Upper lobe of right lung (tissue), 1 donor: ENCODE results near the gene TWIST2. TPM values are rescaled to one million over a fixed set of nuclear protein-coding genes. Genes with fewer than 3 reads are reported as not detected.

ENCODE experiments used
- ATAC-seq: fragments of 200-7000 bp; cut with Tn5 transposase; one replicate; pipeline ENCODE4 v1.9.1; 2020; ENCODE audit warnings: mild to moderate bottlenecking, moderate library complexity
- DNase-seq: peaks from one replicate; pipeline ENCODE4 v3.0.0-alpha.2; 2020
- H3K27ac ChIP-seq: fragments of 200-600 bp; one replicate; pipeline ENCODE4 v1.8.0; 2022
- H3K27me3 ChIP-seq: fragments of 200-600 bp; one replicate; pipeline ENCODE4 v1.8.0; 2022; ENCODE audit warnings: mild to moderate bottlenecking
- H3K36me3 ChIP-seq: fragments of 200-600 bp; one replicate; pipeline ENCODE4 v1.8.0; 2022
- H3K4me1 ChIP-seq: fragments of 200-600 bp; one replicate; pipeline ENCODE4 v1.8.0; 2022
- H3K4me3 ChIP-seq: fragments of 200-600 bp; one replicate; pipeline ENCODE4 v1.8.0; 2022; ENCODE audit warnings: mild to moderate bottlenecking
- H3K9me3 ChIP-seq: fragments of 200-600 bp; one replicate; pipeline ENCODE4 v1.8.0; 2022
- intact Hi-C: fragments of 100-400 bp; cut with DNase I; formaldehyde crosslinking; loops from one replicate; pipeline ENCODE4 v1.11.0; 2022
- total RNA-seq: library from RNA; stranded (reverse); fragmentation: NEBNext Ultra II Directional; extraction: Animal tissue kit (Norgen Biotek cat#: 25700); gene quantifications from one replicate; pipeline ENCODE4 v1.2.1, GENCODE V29; 2021
- TF ChIP-seq, protein P1 (sequence below): fragments of 200-600 bp; IDR thresholded peaks from one replicate; pipeline ENCODE4 v1.8.0; 2022; ENCODE audit warnings: antibody characterized with exemption
- donor health status: DM: no; HTN: yes; CAD: no; lungs with severe emphysema.

The TWIST2 gene
- total RNA-seq, 1 donor from 2014 or later, result 12.2 TPM

DNA sequence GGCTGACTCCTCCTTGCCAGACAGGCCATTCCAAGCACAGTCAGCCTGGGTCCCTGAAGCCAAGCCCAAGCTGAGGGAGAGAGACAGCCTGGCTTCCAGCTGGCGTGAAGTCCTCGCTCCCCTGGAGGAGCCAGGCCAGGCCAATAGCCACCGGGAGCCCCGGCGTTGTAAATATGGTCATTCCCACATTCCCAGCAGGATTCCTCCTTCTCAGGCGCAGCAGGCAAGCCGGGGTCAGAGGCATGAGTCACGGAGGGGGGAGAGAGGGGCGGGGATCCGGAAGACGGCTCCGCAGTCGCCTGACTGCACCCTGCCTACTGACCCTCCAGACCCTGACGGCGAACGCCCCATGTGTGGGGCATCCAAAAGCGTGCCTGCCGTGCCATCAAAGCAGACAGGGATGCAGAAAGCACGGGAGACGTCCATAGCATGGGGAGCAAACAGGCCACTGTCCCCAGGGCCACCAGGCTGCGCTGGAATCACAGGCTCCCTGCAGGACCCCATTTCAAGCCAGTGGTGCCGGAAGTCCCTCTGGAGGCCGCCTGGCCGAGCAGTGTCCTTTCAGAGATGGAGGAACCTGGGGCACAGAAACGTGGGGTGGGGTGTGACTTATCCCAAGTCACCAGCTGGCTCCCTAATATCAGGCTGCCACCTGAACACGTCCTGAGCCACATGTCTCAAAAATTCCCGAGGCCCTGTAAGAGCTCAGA is 48.2 kb downstream of the TWIST2 start:
- ATAC-seq (peak; percentile 3), DNase-seq (no peak)
- H3K4me1 ChIP-seq, result no peaks in the 10 kb centered on the region
- no peaks in the 10 kb centered on the region for H3K36me3 ChIP-seq
- no peak overlapping the region for H3K4me3 ChIP-seq
- H3K27me3 ChIP-seq, result no peaks in the 10 kb centered on the region
- no peaks in the 10 kb centered on the region for H3K9me3 ChIP-seq
- H3K27ac ChIP-seq, result no peak overlapping the region
- intact Hi-C loops, result no loop called here
- TF ChIP-seq, protein P1, sequence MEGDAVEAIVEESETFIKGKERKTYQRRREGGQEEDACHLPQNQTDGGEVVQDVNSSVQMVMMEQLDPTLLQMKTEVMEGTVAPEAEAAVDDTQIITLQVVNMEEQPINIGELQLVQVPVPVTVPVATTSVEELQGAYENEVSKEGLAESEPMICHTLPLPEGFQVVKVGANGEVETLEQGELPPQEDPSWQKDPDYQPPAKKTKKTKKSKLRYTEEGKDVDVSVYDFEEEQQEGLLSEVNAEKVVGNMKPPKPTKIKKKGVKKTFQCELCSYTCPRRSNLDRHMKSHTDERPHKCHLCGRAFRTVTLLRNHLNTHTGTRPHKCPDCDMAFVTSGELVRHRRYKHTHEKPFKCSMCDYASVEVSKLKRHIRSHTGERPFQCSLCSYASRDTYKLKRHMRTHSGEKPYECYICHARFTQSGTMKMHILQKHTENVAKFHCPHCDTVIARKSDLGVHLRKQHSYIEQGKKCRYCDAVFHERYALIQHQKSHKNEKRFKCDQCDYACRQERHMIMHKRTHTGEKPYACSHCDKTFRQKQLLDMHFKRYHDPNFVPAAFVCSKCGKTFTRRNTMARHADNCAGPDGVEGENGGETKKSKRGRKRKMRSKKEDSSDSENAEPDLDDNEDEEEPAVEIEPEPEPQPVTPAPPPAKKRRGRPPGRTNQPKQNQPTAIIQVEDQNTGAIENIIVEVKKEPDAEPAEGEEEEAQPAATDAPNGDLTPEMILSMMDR, result no peak

DNA sequence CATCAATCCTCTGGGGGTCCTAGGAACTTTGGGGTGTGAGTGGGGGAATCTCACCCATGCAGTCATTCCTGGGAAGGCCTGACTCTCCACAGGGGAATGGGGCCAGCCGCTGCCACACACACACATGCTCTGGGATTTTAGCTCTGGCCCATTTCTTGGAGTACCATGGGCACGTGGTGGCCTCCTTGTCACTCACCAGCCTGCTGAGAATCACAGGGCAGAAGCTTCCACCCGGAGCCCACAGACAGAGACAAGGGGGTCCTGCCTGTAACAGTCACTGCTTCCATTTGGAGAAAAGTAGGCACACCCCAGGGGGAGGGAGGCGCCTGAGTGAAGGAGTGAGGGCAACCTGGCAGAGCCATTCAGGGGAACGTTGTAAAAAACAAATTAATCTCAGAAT is 48.8 kb downstream of the TWIST2 start:
- Histone ChIP-seq H3K27me3 (no peaks in the 10 kb centered on the region), H3K36me3 (no peaks in the 10 kb centered on the region), H3K9me3 (no peaks in the 10 kb centered on the region), H3K27ac (no peak overlapping the region), H3K4me1 (no peaks in the 10 kb centered on the region), H3K4me3 (no peak overlapping the region)
- DNase-seq (no peak), ATAC-seq (no peak)
- intact Hi-C loops, result no loop called here
- TF ChIP-seq, protein P1, result no peak

DNA sequence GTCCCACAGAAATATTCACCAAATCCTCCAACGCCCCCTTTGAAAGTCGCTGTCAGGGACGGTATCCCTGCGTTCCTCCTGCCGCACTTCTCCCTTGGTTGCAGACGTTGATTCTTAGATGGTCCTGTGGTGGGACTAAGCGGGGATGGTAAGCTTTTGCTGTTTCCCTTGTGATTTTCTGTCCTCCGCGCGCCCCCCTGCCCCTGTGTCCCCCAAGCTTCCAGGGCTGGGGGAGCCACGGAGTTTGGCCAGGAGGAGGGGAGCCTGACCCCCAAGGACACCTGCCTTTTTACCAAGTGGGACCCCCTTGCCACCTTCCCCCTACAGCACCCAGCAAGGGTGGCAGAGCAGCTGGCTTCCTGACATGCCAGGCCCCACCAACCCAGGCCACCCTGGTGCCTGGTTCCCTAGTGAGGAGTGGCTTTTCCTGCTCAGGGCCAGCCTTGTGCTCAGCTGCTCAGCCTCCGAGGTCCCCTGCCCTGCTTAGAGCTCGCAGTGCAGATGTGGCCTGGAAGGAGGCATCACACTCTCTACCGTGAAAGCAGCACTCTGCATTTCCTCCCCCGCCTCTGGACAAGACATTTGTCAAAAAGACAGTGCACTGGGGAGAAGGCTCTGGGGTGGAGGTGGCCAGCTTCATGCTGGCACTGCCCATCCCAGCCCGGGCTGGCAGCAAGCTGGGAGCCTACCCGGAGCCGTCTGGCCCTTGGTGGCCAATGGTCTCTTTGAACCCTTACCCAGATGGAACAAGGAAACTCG is 49.4 kb downstream of the TWIST2 start:
- DNase-seq (no peak), ATAC-seq (no peak)
- no peaks in the 10 kb centered on the region for H3K27me3 ChIP-seq
- intact Hi-C loops, result no loop called here
- TF ChIP-seq, protein P1, result no peak
- no peak overlapping the region for H3K4me3 ChIP-seq
- no peaks in the 10 kb centered on the region for H3K4me1 ChIP-seq
- no peaks in the 10 kb centered on the region for H3K9me3 ChIP-seq
- no peaks in the 10 kb centered on the region for H3K36me3 ChIP-seq
- H3K27ac ChIP-seq, result peak overlapping the region; percentile 17

DNA sequence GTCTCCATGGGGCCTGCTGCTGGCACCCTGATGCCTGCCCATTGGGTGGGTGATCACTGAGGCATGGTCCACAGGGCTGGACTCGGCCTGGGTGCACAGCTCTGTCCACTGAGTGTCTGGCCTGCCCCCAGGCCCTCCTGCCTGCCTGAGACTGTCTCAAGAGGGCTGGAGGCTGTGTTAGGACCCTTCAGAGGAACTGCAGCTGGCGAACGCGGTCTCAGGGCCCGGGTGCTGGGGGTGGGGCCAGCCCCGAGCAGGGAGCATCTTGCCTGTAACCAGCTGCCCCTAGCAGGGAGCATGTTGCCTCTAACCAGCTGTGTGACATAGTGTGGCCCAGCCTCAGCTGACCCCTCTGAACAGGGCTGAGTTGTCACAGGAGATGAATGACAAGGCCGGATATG is 50.0 kb downstream of the TWIST2 start:
- Histone ChIP-seq H3K9me3 (no peaks in the 10 kb centered on the region), H3K27me3 (no peaks in the 10 kb centered on the region), H3K4me3 (no peak overlapping the region), H3K27ac (peak overlapping the region; percentile 17), H3K36me3 (no peaks in the 10 kb centered on the region), H3K4me1 (no peaks in the 10 kb centered on the region)
- DNase-seq (no peak), ATAC-seq (peak; percentile 39)
- TF ChIP-seq, protein P1, result no peak
- intact Hi-C loops, result no loop called here

DNA sequence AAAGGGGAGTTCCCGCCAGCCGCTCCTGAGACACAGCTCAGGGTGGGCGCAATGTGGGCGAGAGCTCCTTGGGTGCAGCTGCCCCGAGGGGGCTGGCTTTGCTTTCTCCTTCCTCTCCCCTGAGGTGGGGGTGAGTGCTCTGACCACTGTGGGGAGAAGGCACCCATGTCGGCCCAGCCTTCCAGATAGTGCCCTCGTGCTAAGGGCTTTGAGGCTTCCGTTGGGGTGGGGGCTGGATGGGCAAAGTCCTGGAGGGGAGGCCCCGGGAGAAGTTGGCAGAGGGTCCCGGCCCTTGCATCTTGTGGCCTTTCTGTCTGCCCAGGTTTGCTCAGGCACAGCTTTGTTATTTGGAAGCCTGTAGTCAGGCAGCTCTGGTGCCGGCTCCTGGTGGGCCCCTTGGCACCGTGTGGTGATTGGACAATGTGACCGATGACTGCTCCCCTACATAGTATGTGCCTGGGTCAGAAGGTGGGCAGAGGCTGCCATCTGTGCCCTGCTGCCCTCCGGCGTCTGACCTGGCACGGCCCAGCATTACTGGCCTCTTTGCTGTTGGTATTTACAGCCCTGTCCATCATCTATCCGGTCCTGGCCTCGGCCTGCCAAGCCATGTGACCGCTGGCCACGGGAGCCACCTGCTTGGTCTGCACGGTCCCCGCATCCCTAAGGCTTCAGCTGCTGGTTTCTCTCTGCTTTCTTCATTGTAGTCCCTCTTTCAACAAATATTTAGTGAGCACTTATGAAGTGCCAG is 50.8 kb downstream of the TWIST2 start:
- Histone ChIP-seq H3K4me3 (no peak overlapping the region), H3K27me3 (no peaks in the 10 kb centered on the region), H3K9me3 (no peaks in the 10 kb centered on the region), H3K27ac (no peak overlapping the region), H3K36me3 (no peaks in the 10 kb centered on the region), H3K4me1 (no peaks in the 10 kb centered on the region)
- intact Hi-C loops, result no loop called here
- DNase-seq, result no peak
- no peak for ATAC-seq
- TF ChIP-seq, protein P1, result no peak
